ENCODE data around the gene GET3. TPM values are rescaled to one million over a fixed set of nuclear protein-coding genes. Genes with fewer than 3 reads are reported as not detected.
"Not testable (repeated sequence)": the region's sequence is repeated elsewhere in the genome, so short reads cannot be mapped to it uniquely, and the experiment has no call there.

Gene GET3
- total and polyA plus RNA-seq, 12 donors = 37.0 to 121 (median 60.1) TPM

DNA sequence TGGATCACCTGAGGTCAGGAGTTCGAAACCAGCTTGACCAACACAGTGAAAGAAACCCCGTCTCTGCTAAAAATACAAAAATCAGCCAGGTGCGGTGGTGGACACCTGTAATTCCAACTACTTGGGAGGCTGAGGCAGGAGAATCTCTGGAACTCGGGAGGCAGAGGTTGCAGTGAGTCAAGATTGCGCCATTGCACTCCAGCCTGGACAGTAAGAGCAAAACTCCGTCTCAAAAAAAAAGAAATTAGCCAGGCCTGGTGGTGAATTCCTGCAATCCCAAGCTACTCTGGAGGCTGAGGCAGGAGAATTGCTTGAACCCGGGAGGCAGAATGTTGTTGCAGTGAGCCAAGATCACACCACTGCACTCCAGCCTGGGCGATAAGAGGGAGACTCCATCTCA is 28.7 kb upstream of the GET3 start:
- intact Hi-C loops (cut with DNase I) = loop anchor here in 1 of 10 donors (10.0 kb wide), 1 partner anchor 96 kb away; the partner anchor contains the start of genes PRDX2, RNASEH2A and THSD8
- ATAC-seq = no peak
- Histone ChIP-seq H3K4me1 (no peaks in the 10 kb centered on the region), H3K4me3 (no peak overlapping the region), H3K9me3 (no peaks in the 10 kb centered on the region), H3K27me3 (no peaks in the 10 kb centered on the region), H3K36me3 (peaks cover 0 to 100% (median 79%) of the 10 kb centered on the region in 9 donors), H3K27ac (no peak overlapping the region)
- no peak for DNase-seq
- no peak for TF ChIP-seq CTCF (IDR thresholded peaks at IDR 0.05)
- 96% methylated on average over 8 of the region's 8 CpGs for WGBS, 2 donors

- Histone ChIP-seq H3K4me1 (no peaks in the 10 kb centered on the region), H3K9me3 (no peaks in the 10 kb centered on the region), H3K4me3 (no peak overlapping the region), H3K36me3 (peaks cover 4 to 100% (median 76%) of the 10 kb centered on the region in 9 donors), H3K27ac (no peak overlapping the region), H3K27me3 (no peaks in the 10 kb centered on the region)
- no peak for TF ChIP-seq CTCF (IDR thresholded peaks at IDR 0.05)
- no peak for DNase-seq
- 92% methylated on average over 17 of the region's 17 CpGs for WGBS, 2 donors
- intact Hi-C loops (cut with DNase I) = no loop called here
- ATAC-seq = peak in 2 of 8 donors; percentile 17 to 31
Measured at GRCh38 chr19:12711187-12711586, 26.1 kb upstream of the GET3 start.

DNA sequence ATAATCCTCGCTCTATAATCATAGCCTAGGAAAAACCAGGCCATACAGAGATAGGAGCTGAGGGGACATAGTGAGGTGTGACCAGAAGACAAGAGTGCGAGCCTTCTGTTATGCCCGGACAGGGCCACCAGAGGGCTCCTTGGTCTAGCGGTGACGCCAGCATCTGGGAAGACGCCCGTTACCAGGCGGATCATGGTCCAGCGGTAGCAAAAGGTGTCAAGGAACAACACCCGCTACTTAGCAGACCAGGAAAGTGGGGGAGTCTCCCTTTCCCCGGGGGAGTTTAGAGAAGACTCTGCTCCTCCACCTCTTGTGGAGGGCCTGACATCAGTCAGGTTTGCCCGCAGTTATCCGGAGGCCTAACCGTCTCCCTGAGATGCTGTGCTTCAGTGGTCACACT is 25.2 kb upstream of the GET3 start:
- H3K4me1 ChIP-seq; H3K27ac ChIP-seq; ATAC-seq; H3K27me3 ChIP-seq; H3K9me3 ChIP-seq; H3K4me3 ChIP-seq; intact Hi-C loops (cut with DNase I): not testable (repeated sequence)
- peak in 6 of 9 donors; percentile 26 to 45 (median 38) for TF ChIP-seq CTCF (IDR thresholded peaks at IDR 0.05)
- peaks cover 4 to 100% (median 75%) of the 10 kb centered on the region in 9 donors for H3K36me3 ChIP-seq
- 46 to 54% methylated on average over 11 of the region's 14 CpGs for WGBS, 2 donors
- peak in 1 of 2 donors; percentile 48 for DNase-seq

DNA sequence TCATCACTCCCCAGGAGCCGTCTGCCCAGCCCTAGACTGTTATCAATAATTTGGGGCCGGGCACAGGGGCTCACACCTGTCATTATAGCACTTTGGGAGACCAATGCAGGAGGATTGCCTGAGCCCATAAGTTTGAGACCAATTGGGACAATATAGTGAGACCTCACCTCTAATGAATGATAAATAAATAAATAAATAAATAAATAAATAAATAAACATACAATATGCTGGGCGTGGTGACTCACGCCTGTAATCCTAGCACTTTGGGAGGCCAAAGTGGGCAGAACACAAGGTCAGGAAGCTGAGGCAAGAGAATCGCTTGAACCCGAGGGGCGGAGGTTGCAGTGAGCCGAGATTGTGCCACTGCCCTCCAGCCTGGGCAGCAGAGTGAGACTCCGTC is 24.0 kb upstream of the GET3 start:
- H3K27ac ChIP-seq; intact Hi-C loops (cut with DNase I); H3K27me3 ChIP-seq; H3K4me3 ChIP-seq; DNase-seq; ATAC-seq; H3K9me3 ChIP-seq; H3K4me1 ChIP-seq: not testable (repeated sequence)
- H3K36me3 ChIP-seq = peaks cover 4 to 99% (median 71%) of the 10 kb centered on the region in 9 donors
- WGBS, 2 donors = 95 to 97% methylated on average over 9 of the region's 9 CpGs

- no peak for TF ChIP-seq CTCF (IDR thresholded peaks at IDR 0.05)
- Histone ChIP-seq H3K9me3 (no peaks in the 10 kb centered on the region), H3K4me1 (peaks cover under 1 to 17% (median 6%) of the 10 kb centered on the region in 9 donors), H3K27me3 (no peaks in the 10 kb centered on the region), H3K36me3 (peaks cover 4 to 92% (median 62%) of the 10 kb centered on the region in 9 donors), H3K4me3 (no peak overlapping the region), H3K27ac (no peak overlapping the region)
- intact Hi-C loops (cut with DNase I) = loop anchor here in 1 of 10 donors (5.0 kb wide), 1 partner anchor 42 kb away; no protein-coding TSS in a partner anchor
- WGBS, 2 donors = 94% methylated on average over 15 of the region's 15 CpGs
- no peak for DNase-seq
- ATAC-seq = no peak
Measured at GRCh38 chr19:12715102-12715501, 22.2 kb upstream of the GET3 start.
